Measurements from ENCODE around the gene RIPOR1. TPM values are rescaled to one million over a fixed set of nuclear protein-coding genes. Genes with fewer than 3 reads are reported as not detected.

Gene RIPOR1
- total RNA-seq, 2 donors from 2014 or later, result 39.9 to 54.1 TPM

DNA sequence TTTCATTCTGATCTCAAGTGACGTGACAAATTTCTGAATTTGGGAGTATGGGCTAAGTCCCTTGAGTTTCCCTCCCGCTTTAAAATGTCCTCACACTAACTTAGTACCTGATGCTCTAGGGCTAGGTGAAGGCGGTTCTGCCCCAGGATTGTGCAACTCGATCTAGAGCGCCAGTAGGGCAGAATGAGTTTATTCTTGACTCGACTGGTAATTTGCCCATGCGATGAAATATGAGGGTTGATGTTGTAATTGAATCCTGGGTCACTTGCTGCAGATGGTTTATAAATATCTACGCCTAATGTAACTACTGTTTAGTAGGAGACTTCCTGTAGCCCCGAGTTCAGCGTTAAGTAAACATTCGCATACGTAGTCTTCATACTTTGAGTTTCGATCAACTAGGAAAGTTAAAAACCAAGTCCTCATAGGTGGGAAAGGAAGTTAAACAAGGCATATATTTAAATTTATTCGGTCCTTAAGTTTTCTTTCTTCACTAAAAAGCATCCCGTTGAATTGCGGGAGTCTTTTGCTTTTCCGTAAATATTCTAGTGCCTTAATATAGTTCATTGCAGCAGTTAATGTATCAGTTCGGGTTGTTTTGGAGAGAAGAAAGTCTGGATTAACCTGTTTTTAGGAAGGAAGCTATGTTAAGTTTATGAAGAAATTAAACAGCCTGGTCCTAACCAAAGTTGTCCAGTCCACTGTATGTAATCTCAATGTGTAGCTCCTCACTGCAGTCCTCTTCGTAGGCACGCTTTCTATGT lies 35.3 kb downstream of the RIPOR1 start:
- Histone ChIP-seq H3K27me3 (ENCODE audit: control insufficient read depth, insufficient read depth, low read length, poor library complexity, severe bottlenecking) (no peaks in the 10 kb centered on the region), H3K27ac (ENCODE audit: low read depth, low read length) (peak overlapping the region; percentile 100), H3K9ac (ENCODE audit: extremely low read depth, low read length, poor library complexity, severe bottlenecking) (peak overlapping the region; percentile 95), H3K36me3 (ENCODE audit: control insufficient read depth, insufficient read depth, low read length) (no peaks in the 10 kb centered on the region), H3K4me3 (ENCODE audit: low read length) (peak overlapping the region; percentile 94), H3K4me1 (ENCODE audit: control insufficient read depth, insufficient read depth, low read length) (no peaks in the 10 kb centered on the region), H3K9me3 (ENCODE audit: control insufficient read depth, low read length) (no peaks in the 10 kb centered on the region)
- no peaks in the 10 kb centered on the region for H3K9me3 Mint-ChIP-seq
- peaks cover 18% of the 10 kb centered on the region for H3K4me1 Mint-ChIP-seq
- H3K27ac Mint-ChIP-seq, result peak overlapping the region; percentile 95
- H3K36me3 Mint-ChIP-seq (ENCODE audit: low read depth), result peaks cover 5% of the 10 kb centered on the region
- no peaks in the 10 kb centered on the region for H3K27me3 Mint-ChIP-seq (ENCODE audit: insufficient read depth)
- 11% methylated on average over 16 to 20 of the region's 20 CpGs for WGBS, 2 experiments (ENCODE audit: insufficient coverage in 1 of 2, insufficient read length in 1 of 2)
- peak overlapping the region; percentile 80 for H3K4me3 Mint-ChIP-seq
- no peak for DNase-seq
- TF ChIP-seq, protein P1, sequence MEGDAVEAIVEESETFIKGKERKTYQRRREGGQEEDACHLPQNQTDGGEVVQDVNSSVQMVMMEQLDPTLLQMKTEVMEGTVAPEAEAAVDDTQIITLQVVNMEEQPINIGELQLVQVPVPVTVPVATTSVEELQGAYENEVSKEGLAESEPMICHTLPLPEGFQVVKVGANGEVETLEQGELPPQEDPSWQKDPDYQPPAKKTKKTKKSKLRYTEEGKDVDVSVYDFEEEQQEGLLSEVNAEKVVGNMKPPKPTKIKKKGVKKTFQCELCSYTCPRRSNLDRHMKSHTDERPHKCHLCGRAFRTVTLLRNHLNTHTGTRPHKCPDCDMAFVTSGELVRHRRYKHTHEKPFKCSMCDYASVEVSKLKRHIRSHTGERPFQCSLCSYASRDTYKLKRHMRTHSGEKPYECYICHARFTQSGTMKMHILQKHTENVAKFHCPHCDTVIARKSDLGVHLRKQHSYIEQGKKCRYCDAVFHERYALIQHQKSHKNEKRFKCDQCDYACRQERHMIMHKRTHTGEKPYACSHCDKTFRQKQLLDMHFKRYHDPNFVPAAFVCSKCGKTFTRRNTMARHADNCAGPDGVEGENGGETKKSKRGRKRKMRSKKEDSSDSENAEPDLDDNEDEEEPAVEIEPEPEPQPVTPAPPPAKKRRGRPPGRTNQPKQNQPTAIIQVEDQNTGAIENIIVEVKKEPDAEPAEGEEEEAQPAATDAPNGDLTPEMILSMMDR (conservative IDR thresholded peaks at IDR 0.05), result no peak

- H3K4me1 Mint-ChIP-seq, result peaks cover 18% of the 10 kb centered on the region
- H3K36me3 Mint-ChIP-seq (ENCODE audit: low read depth), result peaks cover 2% of the 10 kb centered on the region
- H3K9me3 Mint-ChIP-seq, result no peaks in the 10 kb centered on the region
- Histone ChIP-seq H3K4me1 (ENCODE audit: control insufficient read depth, insufficient read depth, low read length) (no peaks in the 10 kb centered on the region), H3K27me3 (ENCODE audit: control insufficient read depth, insufficient read depth, low read length, poor library complexity, severe bottlenecking) (no peaks in the 10 kb centered on the region), H3K36me3 (ENCODE audit: control insufficient read depth, insufficient read depth, low read length) (no peaks in the 10 kb centered on the region), H3K27ac (ENCODE audit: low read depth, low read length) (no peak overlapping the region), H3K9me3 (ENCODE audit: control insufficient read depth, low read length) (no peaks in the 10 kb centered on the region), H3K4me3 (ENCODE audit: low read length) (no peak overlapping the region), H3K9ac (ENCODE audit: extremely low read depth, low read length, poor library complexity, severe bottlenecking) (no peak overlapping the region)
- no peak for DNase-seq
- no peak overlapping the region for H3K4me3 Mint-ChIP-seq
- 94 to 96% methylated on average over 7 to 8 of the region's 8 CpGs for WGBS, 2 experiments (ENCODE audit: insufficient coverage in 1 of 2, insufficient read length in 1 of 2)
- TF ChIP-seq, protein P1 (conservative IDR thresholded peaks at IDR 0.05), result no peak
- no peaks in the 10 kb centered on the region for H3K27me3 Mint-ChIP-seq (ENCODE audit: insufficient read depth)
- no peak overlapping the region for H3K27ac Mint-ChIP-seq
Observed at GRCh38 chr16:67565470-67566100, 37.0 kb downstream of the RIPOR1 start.

- Mint-ChIP-seq H3K36me3 (ENCODE audit: low read depth) (peaks cover 51% of the 10 kb centered on the region), H3K9me3 (peaks cover 3% of the 10 kb centered on the region), H3K4me3 (no peak overlapping the region), H3K4me1 (no peaks in the 10 kb centered on the region), H3K27me3 (ENCODE audit: insufficient read depth) (no peaks in the 10 kb centered on the region), H3K27ac (no peak overlapping the region)
- Histone ChIP-seq H3K9ac (ENCODE audit: extremely low read depth, low read length, poor library complexity, severe bottlenecking) (no peak overlapping the region), H3K4me3 (ENCODE audit: low read length) (no peak overlapping the region), H3K4me1 (ENCODE audit: control insufficient read depth, insufficient read depth, low read length) (no peaks in the 10 kb centered on the region), H3K27me3 (ENCODE audit: control insufficient read depth, insufficient read depth, low read length, poor library complexity, severe bottlenecking) (no peaks in the 10 kb centered on the region), H3K27ac (ENCODE audit: low read depth, low read length) (no peak overlapping the region), H3K36me3 (ENCODE audit: control insufficient read depth, insufficient read depth, low read length) (peaks cover 49% of the 10 kb centered on the region), H3K9me3 (ENCODE audit: control insufficient read depth, low read length) (peaks cover 5% of the 10 kb centered on the region)
- WGBS, 2 experiments (ENCODE audit: insufficient coverage in 1 of 2, insufficient read length in 1 of 2), result 92 to 100% methylated on average over 1 to 2 of the region's 2 CpGs
- TF ChIP-seq, protein P1 (conservative IDR thresholded peaks at IDR 0.05), result no peak
- DNase-seq, result no peak
Observed at GRCh38 chr16:67571464-67571863, 42.8 kb downstream of the RIPOR1 start.

Data from endodermal cell (in vitro differentiated cells).